ENCODE results near the gene GOLGA3. TPM values are rescaled to one million over a fixed set of nuclear protein-coding genes. Genes with fewer than 3 reads are reported as not detected.

GOLGA3 gene
- total and polyA plus RNA-seq, 10 of the 15 experiments (the other 5 are each of a cell fraction or from before 2014, with no cell fraction given), result 2.0 to 42.7 (median 15.2) TPM

GRCh38 chr12:132804426-132804861, 24.2 kb downstream of the GOLGA3 start:
- RAD21 ChIA-PET (ENCODE audit: unreplicated experiment), result no interaction called here
- H3K4me1 ChIP-seq (ENCODE audit: control insufficient read depth, insufficient read depth, low read length), result no peaks in the 10 kb centered on the region
- no peak overlapping the region for H2AFZ ChIP-seq (ENCODE audit: control insufficient read depth, low read depth, low read length)
- ATAC-seq, result no peak
- H3K27me3 ChIP-seq (replicated peaks in 1 of 2; ENCODE audit: control insufficient read depth in 2 of 2, insufficient read depth in 2 of 2, low read length in 1 of 2), result no peaks in the 10 kb centered on the region
- CTCF ChIA-PET, result no interaction called here
- no peak overlapping the region for H3K9ac ChIP-seq (ENCODE audit: control insufficient read depth, insufficient read depth, low read length)
- POLR2A ChIA-PET, result no interaction called here
- TF ChIP-seq ZBED1 (IDR thresholded peaks at IDR 0.05; ENCODE audit: borderline replicate concordance) (no peak), SRF (IDR thresholded peaks at IDR 0.05; ENCODE audit: low read depth in 2 of 2, low read length in 2 of 2) (no peak), EGR1 (IDR thresholded peaks at IDR 0.05; ENCODE audit: borderline replicate concordance in 1 of 2, low read depth in 2 of 2, low read length in 2 of 2) (no peak), SIN3A (IDR thresholded peaks at IDR 0.05; ENCODE audit: low read depth, low read length) (no peak), HCFC1 (IDR thresholded peaks at IDR 0.05; ENCODE audit: low read length) (no peak), RBBP5 (conservative IDR thresholded peaks at IDR 0.05) (no peak), DPF2 (IDR thresholded peaks at IDR 0.05) (no peak), PML (IDR thresholded peaks at IDR 0.05; ENCODE audit: low read length) (no peak), REST (IDR thresholded peaks at IDR 0.05; ENCODE audit: low read depth, low read length) (no peak), SMC3 (IDR thresholded peaks at IDR 0.05; ENCODE audit: borderline replicate concordance, low read length) (no peak), NFYB (IDR thresholded peaks at IDR 0.05; ENCODE audit: insufficient read depth, low read depth, low read length) (no peak)
- H3K27ac ChIP-seq (ENCODE audit: control insufficient read depth, insufficient read depth), result no peak overlapping the region
- no peak overlapping the region for H3K4me3 ChIP-seq
- H3K79me2 ChIP-seq (ENCODE audit: control insufficient read depth, insufficient read depth, low read length), result peaks cover 2% of the 10 kb centered on the region; the same call in 1 of the 2 replicates
- no peak overlapping the region for H3K4me2 ChIP-seq (ENCODE audit: control insufficient read depth, insufficient read depth)
- no peaks in the 10 kb centered on the region for H4K20me1 ChIP-seq (ENCODE audit: control insufficient read depth, insufficient read depth)
- BruUV-seq (replicated peaks), result no TSS peak
- SMC1A ChIA-PET (ENCODE audit: uncharacterized antibody, unreplicated experiment), result no interaction called here
- no peak for FAIRE-seq
- WGBS (ENCODE audit: insufficient coverage, insufficient replicate concordance, low lambda C conversion rate, missing lambda C conversion rate), result 100% methylated on average over 4 of the region's 16 CpGs
- H3K36me3 ChIP-seq (ENCODE audit: control insufficient read depth in 2 of 2, insufficient read depth in 2 of 2, low read length in 1 of 2), result peaks cover 29 to 35% of the 10 kb centered on the region in 2 experiments
- in situ Hi-C loops (cut with MboI) (no loop called here), intact Hi-C loops (cut with micrococcal nuclease; ENCODE audit: unreplicated experiment) (no loop called here)
- no peak for DNase-seq (ENCODE audit: low read depth, low spot score)
- no peaks in the 10 kb centered on the region for H3K9me3 ChIP-seq (replicated peaks; ENCODE audit: control insufficient read depth, insufficient read depth, low read length)

Data from GM12878 (cell line).